Measurements from ENCODE around the gene IL17RE. TPM values are rescaled to one million over a fixed set of nuclear protein-coding genes. Genes with fewer than 3 reads are reported as not detected.

Gene IL17RE
- total RNA-seq, 1 experiment from 2014 or later = 2.3 TPM

DNA sequence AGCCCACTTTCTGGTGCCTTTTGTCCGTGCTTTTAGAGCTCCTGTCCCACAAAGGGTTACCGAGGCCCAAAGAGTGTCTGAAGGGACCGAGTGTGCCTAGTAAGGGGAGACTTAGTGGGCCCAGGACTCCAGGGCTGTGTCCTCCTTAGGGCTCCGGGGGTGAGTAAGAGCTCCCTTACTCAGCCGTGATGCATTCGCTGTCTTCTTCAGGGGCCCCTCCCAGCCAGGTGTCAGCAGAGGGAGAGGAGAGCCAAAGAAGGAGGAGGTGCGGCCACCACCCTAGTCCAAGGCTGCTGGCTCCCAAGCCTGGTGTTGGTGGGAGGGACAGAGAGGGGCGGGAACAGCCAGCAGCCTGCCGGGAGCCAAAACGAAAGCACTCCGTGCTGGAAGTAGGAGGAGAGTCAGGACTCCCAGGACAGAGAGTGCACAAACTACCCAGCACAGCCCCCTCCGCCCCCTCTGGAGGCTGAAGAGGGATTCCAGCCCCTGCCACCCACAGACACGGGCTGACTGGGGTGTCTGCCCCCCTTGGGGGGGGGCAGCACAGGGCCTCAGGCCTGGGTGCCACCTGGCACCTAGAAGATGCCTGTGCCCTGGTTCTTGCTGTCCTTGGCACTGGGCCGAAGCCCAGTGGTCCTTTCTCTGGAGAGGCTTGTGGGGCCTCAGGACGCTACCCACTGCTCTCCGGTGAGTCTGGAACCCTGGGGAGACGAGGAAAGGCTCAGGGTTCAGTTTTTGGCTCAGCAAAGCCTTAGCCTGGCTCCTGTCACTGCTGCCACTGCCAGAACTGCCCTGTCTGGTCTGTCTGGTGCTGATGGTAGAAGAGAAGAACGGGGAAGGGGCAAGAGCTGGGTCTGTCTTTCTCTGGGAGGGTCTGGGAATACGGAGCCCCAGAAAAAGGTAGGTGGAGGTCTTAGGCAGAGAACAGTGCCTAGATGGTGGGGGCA is 14.4 kb downstream of the IL17RE start, which contains the start of gene IL17RC:
TSS of gene IL17RC (plus strand) at position 365 of the 947 bp plus-strand sequence. CDS start at position 583, 218 bp downstream.
- Histone ChIP-seq H3K4me1 (ENCODE audit: insufficient read depth, low read length, poor library complexity, severe bottlenecking) (peaks cover 29% of the 10 kb centered on the region), H3K4me3 (ENCODE audit: low read depth, low read length, poor library complexity, severe bottlenecking) (peak within 1 kb of the TSS; percentile 64), H3K27ac (ENCODE audit: low read depth, low read length, poor library complexity, severe bottlenecking) (peak within 1 kb of the TSS; percentile 75), H3K27me3 (replicated peaks; ENCODE audit: insufficient read depth, low read depth, low read length, poor library complexity) (no peaks in the 10 kb centered on the region), H3K9me3 (ENCODE audit: low read depth, low read length, poor library complexity, severe bottlenecking) (no peaks in the 10 kb centered on the region), H3K36me3 (ENCODE audit: insufficient read depth, low read length, poor library complexity, severe bottlenecking) (no peaks in the 10 kb centered on the region)
- POLR2A ChIA-PET (ENCODE audit: low non-redundant PET) = no interaction called here
- peak; percentile 86 for DNase-seq (ENCODE audit: low spot score)
- no TSS peak for BruUV-seq (replicated peaks)
- TF ChIP-seq EZH2 (IDR thresholded peaks at IDR 0.05; ENCODE audit: borderline replicate concordance, low read depth, low read length, poor library complexity, severe bottlenecking) = no peak
- TF ChIP-seq, protein P1, sequence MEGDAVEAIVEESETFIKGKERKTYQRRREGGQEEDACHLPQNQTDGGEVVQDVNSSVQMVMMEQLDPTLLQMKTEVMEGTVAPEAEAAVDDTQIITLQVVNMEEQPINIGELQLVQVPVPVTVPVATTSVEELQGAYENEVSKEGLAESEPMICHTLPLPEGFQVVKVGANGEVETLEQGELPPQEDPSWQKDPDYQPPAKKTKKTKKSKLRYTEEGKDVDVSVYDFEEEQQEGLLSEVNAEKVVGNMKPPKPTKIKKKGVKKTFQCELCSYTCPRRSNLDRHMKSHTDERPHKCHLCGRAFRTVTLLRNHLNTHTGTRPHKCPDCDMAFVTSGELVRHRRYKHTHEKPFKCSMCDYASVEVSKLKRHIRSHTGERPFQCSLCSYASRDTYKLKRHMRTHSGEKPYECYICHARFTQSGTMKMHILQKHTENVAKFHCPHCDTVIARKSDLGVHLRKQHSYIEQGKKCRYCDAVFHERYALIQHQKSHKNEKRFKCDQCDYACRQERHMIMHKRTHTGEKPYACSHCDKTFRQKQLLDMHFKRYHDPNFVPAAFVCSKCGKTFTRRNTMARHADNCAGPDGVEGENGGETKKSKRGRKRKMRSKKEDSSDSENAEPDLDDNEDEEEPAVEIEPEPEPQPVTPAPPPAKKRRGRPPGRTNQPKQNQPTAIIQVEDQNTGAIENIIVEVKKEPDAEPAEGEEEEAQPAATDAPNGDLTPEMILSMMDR (conservative IDR thresholded peaks at IDR 0.05; ENCODE audit: low read depth, low read length) = no peak
- CTCF ChIA-PET = no interaction called here
- intact Hi-C loops (cut with micrococcal nuclease; ENCODE audit: unreplicated experiment) = no loop called here

DNA sequence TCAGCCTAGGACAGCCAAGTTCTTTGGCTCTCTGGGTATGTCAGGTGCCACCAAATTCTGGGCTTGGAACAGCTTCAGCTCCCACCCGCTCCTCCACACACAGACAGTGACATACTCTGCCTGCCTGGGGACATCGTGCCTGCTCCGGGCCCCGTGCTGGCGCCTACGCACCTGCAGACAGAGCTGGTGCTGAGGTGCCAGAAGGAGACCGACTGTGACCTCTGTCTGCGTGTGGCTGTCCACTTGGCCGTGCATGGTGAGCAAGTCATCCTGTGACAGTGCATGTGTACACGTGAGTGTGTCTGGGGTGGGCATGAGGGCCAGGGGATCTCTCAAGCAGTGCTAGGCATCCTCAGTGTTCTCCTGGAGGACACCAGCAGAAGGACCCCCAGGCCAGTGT is 15.2 kb downstream of the IL17RE start:
- BruUV-seq (replicated peaks) = no TSS peak
- intact Hi-C loops (cut with micrococcal nuclease; ENCODE audit: unreplicated experiment) = no loop called here
- Histone ChIP-seq H3K4me1 (ENCODE audit: insufficient read depth, low read length, poor library complexity, severe bottlenecking) (peaks cover 29% of the 10 kb centered on the region), H3K9me3 (ENCODE audit: low read depth, low read length, poor library complexity, severe bottlenecking) (no peaks in the 10 kb centered on the region), H3K4me3 (ENCODE audit: low read depth, low read length, poor library complexity, severe bottlenecking) (no peak overlapping the region), H3K27ac (ENCODE audit: low read depth, low read length, poor library complexity, severe bottlenecking) (no peak overlapping the region), H3K27me3 (replicated peaks; ENCODE audit: insufficient read depth, low read depth, low read length, poor library complexity) (no peaks in the 10 kb centered on the region), H3K36me3 (ENCODE audit: insufficient read depth, low read length, poor library complexity, severe bottlenecking) (no peaks in the 10 kb centered on the region)
- no peak for DNase-seq (ENCODE audit: low spot score)
- no peak for TF ChIP-seq EZH2 (IDR thresholded peaks at IDR 0.05; ENCODE audit: borderline replicate concordance, low read depth, low read length, poor library complexity, severe bottlenecking)
- CTCF ChIA-PET = no interaction called here
- POLR2A ChIA-PET (ENCODE audit: low non-redundant PET) = no interaction called here

DNA sequence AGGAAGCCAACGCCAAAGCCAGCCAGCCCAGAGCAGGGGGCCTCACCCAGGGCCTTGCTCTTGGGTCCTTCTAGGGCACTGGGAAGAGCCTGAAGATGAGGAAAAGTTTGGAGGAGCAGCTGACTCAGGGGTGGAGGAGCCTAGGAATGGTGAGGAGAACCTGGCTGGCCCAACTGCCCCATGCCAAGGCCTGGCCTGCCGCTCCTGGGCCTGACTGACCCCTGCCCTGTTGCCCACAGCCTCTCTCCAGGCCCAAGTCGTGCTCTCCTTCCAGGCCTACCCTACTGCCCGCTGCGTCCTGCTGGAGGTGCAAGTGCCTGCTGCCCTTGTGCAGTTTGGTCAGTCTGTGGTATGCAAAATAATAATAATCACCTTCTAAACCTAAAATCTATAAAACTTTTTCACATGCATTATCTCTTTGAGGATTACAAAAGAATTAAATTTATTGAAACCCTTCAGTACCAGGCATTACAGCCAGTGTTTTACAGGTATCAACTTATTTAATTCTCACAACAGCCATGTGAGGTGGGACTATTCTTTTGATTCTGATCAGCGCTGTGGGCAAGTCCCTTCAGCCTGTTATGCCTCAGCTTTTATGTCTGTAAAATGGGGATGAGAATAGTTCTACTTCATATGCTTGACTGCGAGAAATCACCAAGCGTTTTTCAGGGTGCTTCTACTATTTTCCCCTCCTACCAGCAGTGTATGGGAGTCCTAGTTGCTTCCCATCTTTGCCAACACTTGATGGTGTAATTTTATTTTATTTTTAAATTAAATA is 15.8 kb downstream of the IL17RE start:
- ChIA-PET CTCF (no interaction called here), POLR2A (ENCODE audit: low non-redundant PET) (no interaction called here)
- Histone ChIP-seq H3K27me3 (replicated peaks; ENCODE audit: insufficient read depth, low read depth, low read length, poor library complexity) (no peaks in the 10 kb centered on the region), H3K36me3 (ENCODE audit: insufficient read depth, low read length, poor library complexity, severe bottlenecking) (no peaks in the 10 kb centered on the region), H3K27ac (ENCODE audit: low read depth, low read length, poor library complexity, severe bottlenecking) (no peak overlapping the region), H3K9me3 (ENCODE audit: low read depth, low read length, poor library complexity, severe bottlenecking) (no peaks in the 10 kb centered on the region), H3K4me1 (ENCODE audit: insufficient read depth, low read length, poor library complexity, severe bottlenecking) (peaks cover 29% of the 10 kb centered on the region), H3K4me3 (ENCODE audit: low read depth, low read length, poor library complexity, severe bottlenecking) (no peak overlapping the region)
- BruUV-seq (replicated peaks) = no TSS peak
- intact Hi-C loops (cut with micrococcal nuclease; ENCODE audit: unreplicated experiment) = no loop called here
- no peak for DNase-seq (ENCODE audit: low spot score)
- TF ChIP-seq EZH2 (IDR thresholded peaks at IDR 0.05; ENCODE audit: borderline replicate concordance, low read depth, low read length, poor library complexity, severe bottlenecking) = no peak

DNA sequence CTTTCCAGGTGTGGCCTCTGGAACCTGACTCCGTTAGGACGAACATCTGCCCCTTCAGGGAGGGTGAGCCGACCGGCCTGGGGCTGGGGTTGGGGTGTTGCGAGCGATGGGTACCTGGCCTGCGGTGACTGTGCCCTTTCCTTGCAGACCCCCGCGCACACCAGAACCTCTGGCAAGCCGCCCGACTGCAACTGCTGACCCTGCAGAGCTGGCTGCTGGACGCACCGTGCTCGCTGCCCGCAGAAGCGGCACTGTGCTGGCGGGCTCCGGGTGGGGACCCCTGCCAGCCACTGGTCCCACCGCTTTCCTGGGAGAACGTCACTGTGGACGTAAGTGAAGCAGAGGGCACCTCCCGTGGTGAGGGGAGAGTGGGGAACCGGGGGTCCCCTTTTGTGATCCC is 25.5 kb downstream of the IL17RE start:
- Histone ChIP-seq H3K36me3 (ENCODE audit: insufficient read depth, low read length, poor library complexity, severe bottlenecking) (no peaks in the 10 kb centered on the region), H3K27ac (ENCODE audit: low read depth, low read length, poor library complexity, severe bottlenecking) (no peak overlapping the region), H3K27me3 (replicated peaks; ENCODE audit: insufficient read depth, low read depth, low read length, poor library complexity) (no peaks in the 10 kb centered on the region), H3K9me3 (ENCODE audit: low read depth, low read length, poor library complexity, severe bottlenecking) (no peaks in the 10 kb centered on the region), H3K4me1 (ENCODE audit: insufficient read depth, low read length, poor library complexity, severe bottlenecking) (peaks cover 2% of the 10 kb centered on the region), H3K4me3 (ENCODE audit: low read depth, low read length, poor library complexity, severe bottlenecking) (no peak overlapping the region)
- CTCF ChIA-PET = no interaction called here
- DNase-seq (ENCODE audit: low spot score) = no peak
- intact Hi-C loops (cut with micrococcal nuclease; ENCODE audit: unreplicated experiment) = no loop called here
- no peak for TF ChIP-seq EZH2 (IDR thresholded peaks at IDR 0.05; ENCODE audit: borderline replicate concordance, low read depth, low read length, poor library complexity, severe bottlenecking)
- no TSS peak for BruUV-seq (replicated peaks)
- POLR2A ChIA-PET (ENCODE audit: low non-redundant PET) = no interaction called here
